ENCODE measurements around the gene NF2. TPM values are rescaled to one million over a fixed set of nuclear protein-coding genes. Genes with fewer than 3 reads are reported as not detected.
A peak's percentile ranks its signal among the peaks of the same experiment; 100 is the strongest.

Gene NF2
- total RNA-seq, 2 experiments from 2014 or later: 23.1 to 24.5 TPM

DNA sequence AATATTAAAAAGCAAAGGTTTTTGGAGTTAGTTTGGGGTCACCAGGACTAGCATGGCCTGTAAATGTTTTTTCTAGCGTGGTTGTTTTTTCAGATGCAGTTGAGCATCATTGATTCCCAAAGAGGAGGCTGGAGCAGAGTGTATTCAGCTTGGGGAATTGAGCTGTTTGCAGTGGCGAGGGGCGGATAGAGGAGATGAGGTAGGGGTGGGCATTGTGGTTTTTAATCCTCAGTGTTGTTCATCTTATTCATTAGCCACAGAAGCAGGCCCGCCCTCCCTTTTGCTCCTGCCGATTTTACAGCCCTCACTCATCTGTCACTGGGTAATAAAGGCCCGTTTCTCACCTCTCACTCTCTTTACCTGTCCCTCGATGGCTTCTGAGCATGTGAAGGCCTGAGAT, 51.4 kb downstream of the NF2 start:
- Histone ChIP-seq H3K4me1 (ENCODE audit: insufficient read depth, low read length) (no peaks in the 10 kb centered on the region), H3K27me3 (ENCODE audit: control insufficient read depth in 1 of 2, insufficient read depth in 2 of 2, low read length in 2 of 2) (no peaks in the 10 kb centered on the region), H3K36me3 (ENCODE audit: insufficient read depth, low read length) (peaks cover 34% of the 10 kb centered on the region), H3K4me3 (ENCODE audit: low read length) (no peak overlapping the region), H3K9me3 (ENCODE audit: control insufficient read depth in 1 of 2, insufficient read depth in 1 of 2, low read length in 2 of 2) (no peaks in the 10 kb centered on the region), H3K27ac (ENCODE audit: low read depth in 1 of 2, low read length in 2 of 2) (no peak overlapping the region)
- Mint-ChIP-seq H3K9me3 (no peaks in the 10 kb centered on the region), H3K4me3 (no peak overlapping the region), H3K4me1 (ENCODE audit: low read depth) (no peaks in the 10 kb centered on the region), H3K36me3 (ENCODE audit: low read depth) (peaks cover 67% of the 10 kb centered on the region), H3K27ac (no peak overlapping the region), H3K27me3 (no peaks in the 10 kb centered on the region)
- intact Hi-C loops (cut with DNase I, micrococcal nuclease): no loop called here
- TF ChIP-seq, protein P1, sequence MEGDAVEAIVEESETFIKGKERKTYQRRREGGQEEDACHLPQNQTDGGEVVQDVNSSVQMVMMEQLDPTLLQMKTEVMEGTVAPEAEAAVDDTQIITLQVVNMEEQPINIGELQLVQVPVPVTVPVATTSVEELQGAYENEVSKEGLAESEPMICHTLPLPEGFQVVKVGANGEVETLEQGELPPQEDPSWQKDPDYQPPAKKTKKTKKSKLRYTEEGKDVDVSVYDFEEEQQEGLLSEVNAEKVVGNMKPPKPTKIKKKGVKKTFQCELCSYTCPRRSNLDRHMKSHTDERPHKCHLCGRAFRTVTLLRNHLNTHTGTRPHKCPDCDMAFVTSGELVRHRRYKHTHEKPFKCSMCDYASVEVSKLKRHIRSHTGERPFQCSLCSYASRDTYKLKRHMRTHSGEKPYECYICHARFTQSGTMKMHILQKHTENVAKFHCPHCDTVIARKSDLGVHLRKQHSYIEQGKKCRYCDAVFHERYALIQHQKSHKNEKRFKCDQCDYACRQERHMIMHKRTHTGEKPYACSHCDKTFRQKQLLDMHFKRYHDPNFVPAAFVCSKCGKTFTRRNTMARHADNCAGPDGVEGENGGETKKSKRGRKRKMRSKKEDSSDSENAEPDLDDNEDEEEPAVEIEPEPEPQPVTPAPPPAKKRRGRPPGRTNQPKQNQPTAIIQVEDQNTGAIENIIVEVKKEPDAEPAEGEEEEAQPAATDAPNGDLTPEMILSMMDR (IDR thresholded peaks at IDR 0.05): no peak
- POLR2A ChIA-PET: no interaction called here
- DNase-seq: no peak
- CTCF ChIA-PET: interaction anchor here (1.2 kb wide), 1 partner anchor 18 kb away, joined by 5 read pairs; no protein-coding TSS in a partner anchor
- ATAC-seq (ENCODE audit: poor library complexity): no peak

DNA sequence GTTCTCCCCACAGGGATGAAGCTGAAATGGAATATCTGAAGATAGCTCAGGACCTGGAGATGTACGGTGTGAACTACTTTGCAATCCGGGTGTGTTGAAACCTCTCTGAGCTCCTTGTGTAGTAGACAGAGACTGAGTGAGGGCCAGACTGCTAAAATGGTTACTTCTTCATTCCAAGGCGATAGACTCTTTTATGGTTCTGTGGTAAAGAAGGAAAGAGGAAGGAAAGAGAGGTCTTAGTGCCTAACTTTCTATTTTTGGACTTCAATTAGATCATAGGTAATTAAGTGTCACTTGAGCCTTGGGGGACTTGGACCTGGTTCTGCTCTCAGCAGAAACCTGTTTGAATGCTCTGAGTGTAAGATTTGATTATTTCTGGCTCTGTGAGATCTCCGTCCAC, 54.7 kb downstream of the NF2 start:
- no peak overlapping the region for H3K27ac Mint-ChIP-seq

DNA sequence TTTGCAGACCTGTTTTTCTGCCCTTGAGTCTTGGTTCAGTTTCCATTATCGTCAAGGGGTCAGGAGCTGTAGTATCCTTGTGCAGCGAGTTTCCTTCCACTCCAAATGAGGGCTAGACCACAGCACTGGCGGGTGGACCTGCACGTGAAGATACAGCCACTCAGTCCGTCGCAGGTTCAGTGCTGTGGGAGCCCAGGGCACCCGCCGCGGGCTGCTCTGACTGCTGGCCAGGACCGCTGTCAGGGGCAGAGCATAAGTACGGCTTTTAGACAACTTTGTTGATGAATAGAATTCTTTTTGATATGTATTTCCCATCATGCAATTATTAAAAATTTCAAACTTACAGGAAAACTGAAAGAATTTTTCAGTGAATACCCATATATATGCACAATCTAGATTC, 56.6 kb downstream of the NF2 start:
- Mint-ChIP-seq H3K4me3 (no peak overlapping the region), H3K9me3 (no peaks in the 10 kb centered on the region), H3K27me3 (no peaks in the 10 kb centered on the region), H3K27ac (no peak overlapping the region), H3K36me3 (ENCODE audit: low read depth) (peaks cover 87% of the 10 kb centered on the region), H3K4me1 (ENCODE audit: low read depth) (no peaks in the 10 kb centered on the region)
- ChIA-PET CTCF (no interaction called here), POLR2A (no interaction called here)
- TF ChIP-seq, protein P1 (IDR thresholded peaks at IDR 0.05): no peak
- intact Hi-C loops (cut with DNase I, micrococcal nuclease): no loop called here
- Histone ChIP-seq H3K27ac (ENCODE audit: low read depth in 1 of 2, low read length in 2 of 2) (no peak overlapping the region), H3K4me3 (ENCODE audit: low read length) (no peak overlapping the region), H3K4me1 (ENCODE audit: insufficient read depth, low read length) (no peaks in the 10 kb centered on the region), H3K9me3 (ENCODE audit: control insufficient read depth in 1 of 2, insufficient read depth in 1 of 2, low read length in 2 of 2) (no peaks in the 10 kb centered on the region), H3K27me3 (ENCODE audit: control insufficient read depth in 1 of 2, insufficient read depth in 2 of 2, low read length in 2 of 2) (no peaks in the 10 kb centered on the region), H3K36me3 (ENCODE audit: insufficient read depth, low read length) (peaks cover 59% of the 10 kb centered on the region)
- ATAC-seq (ENCODE audit: poor library complexity) (no peak), DNase-seq (no peak)

More for the DNA sequence above, 54.7 kb downstream of the NF2 start:
- intact Hi-C loops (cut with DNase I, micrococcal nuclease): no loop called here
- H3K4me1 Mint-ChIP-seq (ENCODE audit: low read depth): no peaks in the 10 kb centered on the region
- ATAC-seq (ENCODE audit: poor library complexity): no peak
- no peaks in the 10 kb centered on the region for H3K9me3 Mint-ChIP-seq
- no peak overlapping the region for H3K4me3 ChIP-seq (ENCODE audit: low read length)
- H3K27me3 Mint-ChIP-seq: no peaks in the 10 kb centered on the region
- H3K27ac ChIP-seq (ENCODE audit: low read depth in 1 of 2, low read length in 2 of 2): no peak overlapping the region
- no peaks in the 10 kb centered on the region for H3K4me1 ChIP-seq (ENCODE audit: insufficient read depth, low read length)
- ChIA-PET POLR2A (no interaction called here), CTCF (no interaction called here)
- H3K9me3 ChIP-seq (ENCODE audit: control insufficient read depth in 1 of 2, insufficient read depth in 1 of 2, low read length in 2 of 2): no peaks in the 10 kb centered on the region
- DNase-seq: peak in 1 of 14 experiments; percentile 13
- H3K4me3 Mint-ChIP-seq: no peak overlapping the region
- no peaks in the 10 kb centered on the region for H3K27me3 ChIP-seq (ENCODE audit: control insufficient read depth in 1 of 2, insufficient read depth in 2 of 2, low read length in 2 of 2)
- peaks cover 87% of the 10 kb centered on the region for H3K36me3 Mint-ChIP-seq (ENCODE audit: low read depth)
- TF ChIP-seq, protein P1 (IDR thresholded peaks at IDR 0.05): no peak
- H3K36me3 ChIP-seq (ENCODE audit: insufficient read depth, low read length): peaks cover 48% of the 10 kb centered on the region

Data from CD4-positive, alpha-beta T cell (primary cell).